RWPE1 (cell line): Measurements from ENCODE around the gene PCDHGA5.

Source experiments
- CTCF ChIA-PET: fragments of 350-600 bp; sonication (Branson Sonifier 250); formaldehyde crosslinking; extraction: SDS; loops from one replicate; lab custom pipeline; 2021; lab: Yijun Ruan, JAX
- POLR2A ChIA-PET: fragments of 400-600 bp; formaldehyde crosslinking; extraction: SDS; loops from one replicate; lab custom pipeline; 2020; ENCODE audit warnings: antibody characterized with exemption; ENCODE audit not compliant: low non-redundant PET; lab: Yijun Ruan, JAX
- DNase-seq: peaks from one replicate; pipeline ENCODE4 v3.0.0; 2012; ENCODE audit warnings: low spot score
- H3K27ac ChIP-seq: fragments of 450-650 bp; 2 replicates; pipeline ENCODE4 v1.5.1; 2017
- TF ChIP-seq, protein P1 (sequence below): fragments of 450-650 bp; conservative IDR thresholded peaks from 2 replicates; pipeline ENCODE4 v1.5.1; 2017; ENCODE audit warnings: low read depth, mild to moderate bottlenecking

The PCDHGA5 gene

DNA sequence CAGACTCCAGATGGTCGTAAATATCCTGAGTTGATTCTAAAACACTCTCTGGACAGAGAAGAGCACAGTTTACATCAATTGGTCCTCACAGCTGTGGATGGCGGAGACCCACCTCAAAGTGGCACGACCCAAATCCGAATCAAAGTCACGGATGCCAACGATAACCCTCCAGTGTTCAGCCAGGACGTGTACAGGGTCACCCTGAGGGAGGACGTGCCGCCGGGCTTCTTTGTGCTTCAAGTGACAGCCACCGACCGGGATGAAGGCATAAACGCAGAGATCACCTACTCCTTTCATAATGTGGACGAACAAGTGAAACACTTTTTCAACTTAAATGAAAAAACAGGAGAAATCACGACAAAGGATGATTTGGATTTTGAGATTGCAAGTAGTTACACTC is 3.3 kb upstream of the PCDHGA5 start:
- DNase-seq: no peak
- H3K27ac ChIP-seq: no peak overlapping the region
- ChIA-PET CTCF (interaction anchor here (0.6 to 2.7 kb wide), 9 partner anchors 9 to 258 kb away, joined by 3 to 16 read pairs (median 4); partner anchors contain the start of genes DIAPH1, PCDHGA1, PCDHGA10 and PCDHGB1), POLR2A (no interaction called here)
- TF ChIP-seq, protein P1, sequence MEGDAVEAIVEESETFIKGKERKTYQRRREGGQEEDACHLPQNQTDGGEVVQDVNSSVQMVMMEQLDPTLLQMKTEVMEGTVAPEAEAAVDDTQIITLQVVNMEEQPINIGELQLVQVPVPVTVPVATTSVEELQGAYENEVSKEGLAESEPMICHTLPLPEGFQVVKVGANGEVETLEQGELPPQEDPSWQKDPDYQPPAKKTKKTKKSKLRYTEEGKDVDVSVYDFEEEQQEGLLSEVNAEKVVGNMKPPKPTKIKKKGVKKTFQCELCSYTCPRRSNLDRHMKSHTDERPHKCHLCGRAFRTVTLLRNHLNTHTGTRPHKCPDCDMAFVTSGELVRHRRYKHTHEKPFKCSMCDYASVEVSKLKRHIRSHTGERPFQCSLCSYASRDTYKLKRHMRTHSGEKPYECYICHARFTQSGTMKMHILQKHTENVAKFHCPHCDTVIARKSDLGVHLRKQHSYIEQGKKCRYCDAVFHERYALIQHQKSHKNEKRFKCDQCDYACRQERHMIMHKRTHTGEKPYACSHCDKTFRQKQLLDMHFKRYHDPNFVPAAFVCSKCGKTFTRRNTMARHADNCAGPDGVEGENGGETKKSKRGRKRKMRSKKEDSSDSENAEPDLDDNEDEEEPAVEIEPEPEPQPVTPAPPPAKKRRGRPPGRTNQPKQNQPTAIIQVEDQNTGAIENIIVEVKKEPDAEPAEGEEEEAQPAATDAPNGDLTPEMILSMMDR: no peak

DNA sequence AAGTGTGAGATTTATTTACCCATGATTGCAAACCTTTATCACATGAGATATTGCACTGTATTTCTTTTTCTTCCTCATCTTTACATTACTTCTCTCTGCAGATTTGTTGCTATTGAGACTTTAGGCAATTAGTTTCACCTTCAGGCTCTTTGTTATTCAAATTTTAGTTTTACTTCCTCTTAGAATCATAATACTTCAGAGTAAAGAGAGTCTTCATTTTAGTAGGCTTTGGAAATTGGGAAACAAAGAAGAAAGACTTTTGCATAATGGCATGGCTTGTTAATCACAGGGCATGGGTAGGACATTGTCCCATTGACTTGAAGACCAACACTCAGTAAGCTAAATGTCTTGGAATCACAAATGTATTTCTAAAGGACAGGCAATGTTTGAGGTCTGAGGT is 1.2 kb upstream of the PCDHGA5 start:
- no peak for DNase-seq
- CTCF ChIA-PET: no interaction called here
- no peak overlapping the region for H3K27ac ChIP-seq
- POLR2A ChIA-PET: no interaction called here
- TF ChIP-seq, protein P1: no peak

DNA sequence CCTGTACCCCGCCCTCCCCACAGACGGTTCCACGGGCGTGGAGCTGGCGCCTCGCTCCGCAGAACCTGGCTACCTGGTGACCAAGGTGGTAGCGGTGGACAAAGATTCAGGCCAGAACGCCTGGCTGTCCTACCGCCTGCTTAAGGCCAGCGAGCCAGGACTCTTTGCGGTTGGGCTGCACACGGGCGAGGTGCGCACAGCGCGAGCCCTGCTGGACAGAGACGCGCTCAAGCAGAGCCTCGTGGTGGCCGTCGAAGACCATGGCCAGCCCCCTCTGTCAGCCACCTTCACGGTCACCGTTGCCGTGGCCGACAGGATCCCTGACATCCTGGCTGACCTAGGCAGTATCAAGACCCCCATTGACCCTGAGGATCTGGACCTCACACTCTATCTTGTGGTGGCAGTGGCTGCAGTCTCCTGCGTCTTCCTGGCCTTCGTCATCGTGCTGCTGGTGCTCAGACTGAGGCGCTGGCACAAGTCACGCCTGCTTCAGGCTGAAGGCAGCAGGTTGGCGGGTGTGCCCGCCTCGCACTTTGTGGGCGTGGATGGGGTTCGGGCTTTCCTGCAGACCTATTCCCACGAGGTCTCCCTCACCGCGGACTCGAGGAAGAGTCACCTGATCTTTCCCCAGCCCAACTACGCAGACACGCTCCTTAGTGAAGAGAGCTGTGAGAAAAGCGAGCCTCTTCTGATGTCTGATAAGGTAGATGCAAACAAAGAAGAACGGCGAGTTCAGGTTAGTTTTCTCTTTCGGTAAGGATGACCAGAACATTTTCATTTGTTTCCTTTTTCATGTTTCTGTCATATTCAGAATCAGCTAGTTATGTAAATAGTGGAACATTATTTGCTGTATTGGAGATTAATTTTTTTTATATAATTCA is 2.3 kb downstream of the PCDHGA5 start:
- DNase-seq: no peak
- TF ChIP-seq, protein P1: no peak
- ChIA-PET CTCF (no interaction called here), POLR2A (no interaction called here)
- no peak overlapping the region for H3K27ac ChIP-seq

DNA sequence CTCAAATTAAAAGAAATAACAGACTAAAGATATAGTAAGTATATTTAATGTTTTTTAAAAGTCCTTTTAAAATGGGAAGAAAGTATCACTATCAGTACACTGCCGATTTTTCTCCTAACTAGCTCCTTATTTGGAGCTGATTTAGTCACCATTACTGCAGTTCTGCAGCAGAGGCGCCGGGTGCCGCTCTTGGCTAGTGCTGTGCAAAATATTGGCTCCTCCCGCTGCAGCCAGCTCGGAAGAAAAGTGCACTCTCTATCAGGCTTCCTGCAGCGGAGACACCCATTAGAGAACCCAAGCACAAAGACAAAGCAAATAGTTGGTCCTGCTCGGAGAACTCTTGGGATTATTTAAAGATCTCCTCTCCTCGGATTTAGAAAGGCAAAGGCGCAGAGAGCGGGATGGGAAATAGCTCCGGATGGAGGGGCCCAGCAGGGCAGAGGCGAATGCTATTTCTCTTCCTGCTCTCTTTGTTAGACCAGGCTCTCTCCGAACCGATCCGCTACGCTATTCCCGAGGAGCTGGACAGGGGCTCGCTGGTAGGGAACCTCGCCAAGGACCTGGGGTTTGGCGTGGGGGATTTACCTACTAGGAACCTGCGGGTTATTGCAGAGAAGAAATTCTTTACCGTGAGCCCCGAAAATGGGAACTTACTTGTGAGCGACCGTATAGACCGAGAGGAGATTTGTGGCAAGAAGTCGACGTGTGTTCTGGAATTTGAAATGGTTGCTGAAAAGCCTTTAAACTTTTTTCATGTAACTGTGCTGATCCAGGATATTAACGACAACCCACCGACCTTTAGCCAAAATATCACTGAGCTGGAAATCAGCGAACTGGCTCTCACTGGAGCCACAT is 6.3 kb downstream of the PCDHGA5 start, which contains the start of gene PCDHGB3:
Gene PCDHGB3, plus strand, starts transcription at position 249 of the 855 bp plus-strand sequence. Its CDS starts 153 bp downstream, at position 402.
- ChIA-PET POLR2A (no interaction called here), CTCF (interaction anchor here (0.5 to 1.8 kb wide), 14 partner anchors 10 to 197 kb away, joined by 3 to 7 read pairs (median 4); partner anchors contain the start of genes PCDHB11, PCDHB14, PCDHGA2 and PCDHGB1)
- TF ChIP-seq, protein P1: peak; percentile 32
- no peak for DNase-seq
- H3K27ac ChIP-seq: no peak within 1 kb of the TSS

DNA sequence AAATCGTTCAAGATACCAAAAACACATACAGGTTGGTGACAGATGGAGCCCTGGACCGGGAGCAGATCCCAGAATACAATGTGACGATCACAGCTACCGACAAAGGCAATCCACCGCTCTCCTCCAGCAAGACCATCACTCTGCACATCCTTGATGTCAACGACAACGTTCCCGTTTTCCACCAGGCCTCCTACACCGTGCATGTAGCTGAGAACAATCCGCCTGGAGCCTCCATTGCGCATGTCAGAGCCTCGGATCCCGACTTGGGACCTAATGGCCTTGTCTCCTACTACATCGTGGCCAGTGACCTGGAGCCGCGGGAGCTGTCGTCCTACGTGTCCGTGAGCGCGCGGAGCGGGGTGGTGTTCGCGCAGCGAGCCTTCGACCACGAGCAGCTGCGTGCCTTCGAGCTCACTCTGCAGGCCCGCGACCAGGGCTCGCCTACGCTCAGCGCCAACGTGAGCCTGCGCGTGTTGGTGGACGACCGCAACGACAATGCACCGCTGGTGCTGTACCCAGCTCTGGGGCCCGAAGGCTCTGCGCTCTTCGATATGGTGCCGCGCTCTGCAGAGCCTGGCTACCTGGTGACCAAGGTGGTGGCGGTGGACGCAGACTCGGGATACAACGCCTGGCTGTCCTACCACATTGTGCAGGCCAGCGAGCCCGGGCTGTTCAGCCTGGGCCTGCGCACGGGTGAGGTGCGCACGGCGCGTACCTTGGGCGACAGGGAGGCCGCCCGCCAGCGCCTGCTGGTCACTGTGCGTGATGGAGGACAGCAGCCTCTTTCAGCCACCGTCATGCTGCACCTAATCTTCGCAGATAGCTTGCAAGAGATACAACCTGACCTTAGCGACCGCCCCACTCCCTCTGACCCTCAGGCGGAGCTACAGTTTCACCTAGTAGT is 7.9 kb downstream of the PCDHGA5 start:
- TF ChIP-seq, protein P1: no peak
- POLR2A ChIA-PET: no interaction called here
- no peak for DNase-seq
- CTCF ChIA-PET: interaction anchor here (0.5 to 1.5 kb wide), 5 partner anchors 46 to 248 kb away, joined by 3 to 7 read pairs (median 3); no protein-coding TSS in a partner anchor
- H3K27ac ChIP-seq: no peak overlapping the region
